ENCODE data around the gene HECW1.

The HECW1 gene

DNA sequence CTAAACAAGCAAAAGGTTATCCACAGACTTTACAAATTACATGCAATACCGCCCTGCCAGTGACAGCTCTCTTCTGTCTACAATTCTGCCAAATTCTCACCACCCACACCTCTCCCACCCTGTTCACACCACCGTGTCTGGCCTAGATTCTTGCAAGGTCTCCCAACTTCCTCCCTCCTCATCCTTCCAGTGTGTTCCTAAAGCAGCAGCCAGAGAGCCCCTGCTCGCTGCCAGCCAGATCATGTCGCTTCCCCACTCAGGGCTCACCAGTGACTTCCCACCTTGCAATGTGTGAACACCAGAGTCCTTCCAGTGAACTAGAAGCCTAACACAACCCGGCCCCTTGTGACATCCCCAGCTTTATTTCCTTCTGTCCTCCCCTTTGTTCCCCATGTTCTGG, 121.6 kb downstream of the HECW1 start:
- H3K9me2 ChIP-seq (replicated peaks; ENCODE audit: low read depth, low read length) = no peaks in the 10 kb centered on the region
- H3K36me3 ChIP-seq (ENCODE audit: insufficient read depth, low read length) = no peaks in the 10 kb centered on the region
- H4K20me1 ChIP-seq (ENCODE audit: insufficient read depth, low read length, poor library complexity, severe bottlenecking) = no peaks in the 10 kb centered on the region
- TF ChIP-seq, protein P1, sequence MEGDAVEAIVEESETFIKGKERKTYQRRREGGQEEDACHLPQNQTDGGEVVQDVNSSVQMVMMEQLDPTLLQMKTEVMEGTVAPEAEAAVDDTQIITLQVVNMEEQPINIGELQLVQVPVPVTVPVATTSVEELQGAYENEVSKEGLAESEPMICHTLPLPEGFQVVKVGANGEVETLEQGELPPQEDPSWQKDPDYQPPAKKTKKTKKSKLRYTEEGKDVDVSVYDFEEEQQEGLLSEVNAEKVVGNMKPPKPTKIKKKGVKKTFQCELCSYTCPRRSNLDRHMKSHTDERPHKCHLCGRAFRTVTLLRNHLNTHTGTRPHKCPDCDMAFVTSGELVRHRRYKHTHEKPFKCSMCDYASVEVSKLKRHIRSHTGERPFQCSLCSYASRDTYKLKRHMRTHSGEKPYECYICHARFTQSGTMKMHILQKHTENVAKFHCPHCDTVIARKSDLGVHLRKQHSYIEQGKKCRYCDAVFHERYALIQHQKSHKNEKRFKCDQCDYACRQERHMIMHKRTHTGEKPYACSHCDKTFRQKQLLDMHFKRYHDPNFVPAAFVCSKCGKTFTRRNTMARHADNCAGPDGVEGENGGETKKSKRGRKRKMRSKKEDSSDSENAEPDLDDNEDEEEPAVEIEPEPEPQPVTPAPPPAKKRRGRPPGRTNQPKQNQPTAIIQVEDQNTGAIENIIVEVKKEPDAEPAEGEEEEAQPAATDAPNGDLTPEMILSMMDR (conservative IDR thresholded peaks at IDR 0.05; ENCODE audit: low read length) = no peak
- TF ChIP-seq EZH2phosphoT487 (IDR thresholded peaks at IDR 0.05; ENCODE audit: borderline replicate concordance) = no peak
- no peaks in the 10 kb centered on the region for H3K9me3 ChIP-seq (ENCODE audit: insufficient read depth, low read depth, low read length)
- H3K9ac ChIP-seq (ENCODE audit: low read depth, low read length, poor library complexity, severe bottlenecking) = no peak overlapping the region
- H3K4me3 ChIP-seq (ENCODE audit: low read length, poor library complexity, severe bottlenecking) = no peak overlapping the region
- H3K4me1 ChIP-seq (ENCODE audit: insufficient read depth, low read length, poor library complexity, severe bottlenecking) = no peaks in the 10 kb centered on the region
- H3K27me3 ChIP-seq (ENCODE audit: insufficient read depth, low read length, poor library complexity, severe bottlenecking) = no peaks in the 10 kb centered on the region
- H3K79me2 ChIP-seq (ENCODE audit: insufficient read depth, low read length) = no peaks in the 10 kb centered on the region
- no peak overlapping the region for H2AFZ ChIP-seq (ENCODE audit: low read length)
- H3K4me2 ChIP-seq (ENCODE audit: low read depth, low read length, poor library complexity, severe bottlenecking) = no peak overlapping the region
- no peaks in the 10 kb centered on the region for H3F3A ChIP-seq (ENCODE audit: low read depth)

DNA sequence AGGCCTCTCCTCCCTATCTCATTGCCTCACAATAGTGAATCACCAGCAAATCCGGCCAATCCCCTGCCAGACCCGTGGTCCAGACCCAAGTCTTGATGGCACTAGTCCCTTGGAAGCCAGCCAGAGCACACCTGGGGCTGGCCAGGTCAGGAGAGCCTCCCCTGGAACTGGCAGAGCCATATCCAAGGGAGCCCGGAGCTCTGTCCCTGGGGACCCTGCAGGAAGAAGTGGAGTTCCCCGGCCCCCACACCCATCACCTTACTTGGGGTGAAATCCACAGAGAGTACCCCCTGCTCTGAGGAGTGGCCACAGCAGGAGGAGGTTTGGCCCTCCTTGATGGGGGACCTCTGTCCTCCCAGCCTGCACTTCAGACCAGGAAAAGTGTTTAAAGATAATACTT, 122.5 kb downstream of the HECW1 start:
- Histone ChIP-seq H3K9ac (ENCODE audit: low read depth, low read length, poor library complexity, severe bottlenecking) (no peak overlapping the region), H3K36me3 (ENCODE audit: insufficient read depth, low read length) (no peaks in the 10 kb centered on the region), H3K9me2 (replicated peaks; ENCODE audit: low read depth, low read length) (no peaks in the 10 kb centered on the region), H3F3A (ENCODE audit: low read depth) (no peaks in the 10 kb centered on the region), H4K20me1 (ENCODE audit: insufficient read depth, low read length, poor library complexity, severe bottlenecking) (no peaks in the 10 kb centered on the region), H3K4me3 (ENCODE audit: low read length, poor library complexity, severe bottlenecking) (no peak overlapping the region), H3K4me2 (ENCODE audit: low read depth, low read length, poor library complexity, severe bottlenecking) (no peak overlapping the region), H3K4me1 (ENCODE audit: insufficient read depth, low read length, poor library complexity, severe bottlenecking) (no peaks in the 10 kb centered on the region), H3K79me2 (ENCODE audit: insufficient read depth, low read length) (no peaks in the 10 kb centered on the region), H2AFZ (ENCODE audit: low read length) (no peak overlapping the region), H3K27me3 (ENCODE audit: insufficient read depth, low read length, poor library complexity, severe bottlenecking) (no peaks in the 10 kb centered on the region), H3K9me3 (ENCODE audit: insufficient read depth, low read depth, low read length) (no peaks in the 10 kb centered on the region)
- TF ChIP-seq, protein P1 (conservative IDR thresholded peaks at IDR 0.05; ENCODE audit: low read length) = no peak
- no peak for TF ChIP-seq EZH2phosphoT487 (IDR thresholded peaks at IDR 0.05; ENCODE audit: borderline replicate concordance)

- Histone ChIP-seq H3K79me2 (ENCODE audit: insufficient read depth, low read length) (no peaks in the 10 kb centered on the region), H3F3A (ENCODE audit: low read depth) (no peaks in the 10 kb centered on the region), H3K4me1 (ENCODE audit: insufficient read depth, low read length, poor library complexity, severe bottlenecking) (no peaks in the 10 kb centered on the region), H3K4me2 (ENCODE audit: low read depth, low read length, poor library complexity, severe bottlenecking) (no peak overlapping the region), H3K9me2 (replicated peaks; ENCODE audit: low read depth, low read length) (no peaks in the 10 kb centered on the region), H3K27me3 (ENCODE audit: insufficient read depth, low read length, poor library complexity, severe bottlenecking) (no peaks in the 10 kb centered on the region), H2AFZ (ENCODE audit: low read length) (no peak overlapping the region), H3K9me3 (ENCODE audit: insufficient read depth, low read depth, low read length) (no peaks in the 10 kb centered on the region), H4K20me1 (ENCODE audit: insufficient read depth, low read length, poor library complexity, severe bottlenecking) (no peaks in the 10 kb centered on the region), H3K36me3 (ENCODE audit: insufficient read depth, low read length) (no peaks in the 10 kb centered on the region), H3K4me3 (ENCODE audit: low read length, poor library complexity, severe bottlenecking) (no peak overlapping the region), H3K9ac (ENCODE audit: low read depth, low read length, poor library complexity, severe bottlenecking) (no peak overlapping the region)
- TF ChIP-seq EZH2phosphoT487 (IDR thresholded peaks at IDR 0.05; ENCODE audit: borderline replicate concordance) = no peak
- TF ChIP-seq, protein P1 (conservative IDR thresholded peaks at IDR 0.05; ENCODE audit: low read length) = no peak
These were observed 128.1 kb downstream of the HECW1 start for GRCh38 chr7:43240565-43240964.
